Hypothalamus (tissue), 51 donors: Measurements from ENCODE around the gene C11orf65.
"Not testable (repeated sequence)": the region's sequence is repeated elsewhere in the genome, so short reads cannot be mapped to it uniquely, and the experiment has no call there.

ENCODE experiments used
- DNase-seq, 51 donors: peaks; one replicate each; lab custom pipeline; 2025; lab: John Stamatoyannopoulos, UW

The C11orf65 gene

GRCh38 chr11:108373505-108373904, 93.8 kb downstream of the C11orf65 start:
- DNase-seq, result not testable (repeated sequence)

GRCh38 chr11:108370990-108371389, 96.3 kb downstream of the C11orf65 start:
- no peak for DNase-seq

- no peak for DNase-seq
Observed at GRCh38 chr11:108370315-108370714, 97.0 kb downstream of the C11orf65 start.

GRCh38 chr11:108369064-108369463, 98.3 kb downstream of the C11orf65 start:
- DNase-seq, result no peak

GRCh38 chr11:108368134-108368533, 99.2 kb downstream of the C11orf65 start:
- no peak for DNase-seq

GRCh38 chr11:108364159-108364558, 103.2 kb downstream of the C11orf65 start:
- no peak for DNase-seq

- DNase-seq, result no peak
Observed at GRCh38 chr11:108351468-108351867, 115.9 kb downstream of the C11orf65 start.

GRCh38 chr11:108346451-108346850, 120.9 kb downstream of the C11orf65 start:
- DNase-seq, result no peak

- no peak for DNase-seq
Observed at GRCh38 chr11:108345767-108346166, 121.6 kb downstream of the C11orf65 start.

GRCh38 chr11:108343714-108344113, 123.6 kb downstream of the C11orf65 start:
- no peak for DNase-seq

GRCh38 chr11:108341654-108342053, 125.7 kb downstream of the C11orf65 start:
- DNase-seq, result no peak

GRCh38 chr11:108340973-108341372, 126.4 kb downstream of the C11orf65 start:
- no peak for DNase-seq

- no peak for DNase-seq
Observed at GRCh38 chr11:108338750-108339149, 128.6 kb downstream of the C11orf65 start.

GRCh38 chr11:108333403-108333899, 133.9 kb downstream of the C11orf65 start:
- DNase-seq, result no peak
